H1 (cell line): ENCODE results near the gene FAM9C. TPM values are rescaled to one million over a fixed set of nuclear protein-coding genes. Genes with fewer than 3 reads are reported as not detected.

Source experiments
- CTCF ChIA-PET: fragments of 300-600 bp; sonication (Branson Sonifier 250); formaldehyde crosslinking; loops from one replicate; lab custom pipeline; 2021; ENCODE audit not compliant: partially characterized antibody; lab: Charles Lee
- POLR2A ChIA-PET: fragments of 300-600 bp; sonication (Branson Sonifier 250); formaldehyde crosslinking; loops from one replicate; lab custom pipeline; 2021; ENCODE audit warnings: inconsistent platforms; ENCODE audit not compliant: partially characterized antibody; lab: Charles Lee
- DNase-seq, 2 experiments: peaks; one replicate each; pipeline versions ENCODE4 v3.0.0 to v3.0.0-alpha.2; 2010 to 2022; ENCODE audit warnings: low spot score in 2 of 2, low read depth in 1 of 2, mixed read lengths in 1 of 2
- FAIRE-seq: peaks from 2 replicates; lab custom pipeline; 2011; peaks lifted over from hg19 to GRCh38; lab: Jason Lieb, UNC
- H2AFZ ChIP-seq: 2 replicates; pipeline ENCODE4 v1.8.1; 2012; ENCODE audit warnings: low read length, inconsistent platforms
- H2AK5ac ChIP-seq: 2 replicates; pipeline ENCODE4 v1.6.1; 2013; ENCODE audit warnings: low read depth, low read length
- H2BK120ac ChIP-seq: replicated peaks from 2 replicates; pipeline ENCODE3; 2013; ENCODE audit warnings: low read depth, low read length, inconsistent platforms
- H2BK12ac ChIP-seq: 2 replicates; pipeline ENCODE4 v1.6.1; 2013; ENCODE audit warnings: low read depth, low read length
- H2BK15ac ChIP-seq: 2 replicates; pipeline ENCODE4 v1.6.1; 2013; ENCODE audit warnings: low read length
- H2BK20ac ChIP-seq: 2 replicates; pipeline ENCODE4 v1.6.1; 2013; ENCODE audit warnings: low read length
- H2BK5ac ChIP-seq: 2 replicates; pipeline ENCODE4 v1.6.1; 2013; ENCODE audit warnings: low read depth, low read length
- H3K14ac ChIP-seq: 2 replicates; pipeline ENCODE4 v1.6.1; 2013; ENCODE audit warnings: inconsistent platforms; ENCODE audit not compliant: insufficient read length
- H3K18ac ChIP-seq: 2 replicates; pipeline ENCODE4 v1.6.1; 2013; ENCODE audit warnings: low read length; ENCODE audit errors: extremely low read depth
- H3K23ac ChIP-seq: 2 replicates; pipeline ENCODE4 v1.6.1; 2013; ENCODE audit warnings: inconsistent platforms; ENCODE audit not compliant: insufficient read length
- H3K23me2 ChIP-seq: 2 replicates; pipeline ENCODE4 v1.6.1; 2013; ENCODE audit warnings: low read depth, low read length
- H3K27ac ChIP-seq: 2 replicates; pipeline ENCODE4 v1.6.1; 2011; ENCODE audit warnings: low read depth, low read length, inconsistent platforms
- H3K27me3 ChIP-seq, 4 experiments: replicated peaks in 1 of 4; 1 replicate in 1 of 4; 2 replicates in 3 of 4; pipeline versions ENCODE4 v1.6.1 to v1.8.1; 2011 to 2013; ENCODE audit warnings: low read length in 3 of 4, mild to moderate bottlenecking in 3 of 4, inconsistent platforms in 2 of 4, mixed read lengths in 2 of 4, moderate library complexity in 1 of 4; ENCODE audit not compliant: control insufficient read depth in 3 of 4, insufficient read depth in 3 of 4; ENCODE audit errors: extremely low read depth in 1 of 4
- H3K36me3 ChIP-seq, 4 experiments: 2 replicates each; pipeline versions ENCODE4 v1.6.1 to v1.8.1; 2011 to 2013; ENCODE audit warnings: mild to moderate bottlenecking in 4 of 4, low read length in 3 of 4, moderate library complexity in 2 of 4, control low read depth in 1 of 4, inconsistent platforms in 1 of 4; ENCODE audit not compliant: insufficient read depth in 4 of 4, control insufficient read depth in 2 of 4
- H3K4ac ChIP-seq: replicated peaks from 2 replicates; pipeline ENCODE3; 2013; ENCODE audit warnings: low read length, low read depth, mixed read lengths, inconsistent platforms; ENCODE audit not compliant: insufficient read length
- H3K4me1 ChIP-seq, 4 experiments: replicated peaks in 1 of 4; 1 replicate in 1 of 4; 2 replicates in 3 of 4; pipeline versions ENCODE4 v1.6.1 to v1.8.1; 2011 to 2013; ENCODE audit warnings: low read length in 3 of 4, inconsistent platforms in 2 of 4, mixed read lengths in 1 of 4; ENCODE audit not compliant: insufficient read depth in 4 of 4, control insufficient read depth in 3 of 4
- H3K4me2 ChIP-seq, 2 experiments: 2 replicates each; pipeline versions ENCODE4 v1.6.1 to v1.8.1; 2011 to 2013; ENCODE audit warnings: low read depth in 2 of 2, low read length in 2 of 2, control low read depth in 1 of 2, inconsistent platforms in 1 of 2, mild to moderate bottlenecking in 1 of 2; ENCODE audit not compliant: insufficient read depth in 1 of 2
- H3K4me3 ChIP-seq, 4 experiments: fragments of 200-600, 300-600 bp in 1 of 4; sonication (generic), shearing (Covaris generic), sonication (Bioruptor Twin) in 1 of 4; 2 replicates each; pipeline versions ENCODE4 v1.5.1 to v1.8.1; 2011 to 2016; ENCODE audit warnings: low read length in 4 of 4, low read depth in 3 of 4, control low read depth in 2 of 4, inconsistent platforms in 2 of 4, mild to moderate bottlenecking in 2 of 4, mixed read lengths in 1 of 4, moderate library complexity in 1 of 4; ENCODE audit not compliant: insufficient read depth in 2 of 4; ENCODE audit errors: extremely low read depth in 1 of 4
- H3K56ac ChIP-seq: replicated peaks from 2 replicates; pipeline ENCODE3; 2013; ENCODE audit warnings: low read depth, mild to moderate bottlenecking, mixed read lengths, low read length, inconsistent platforms; ENCODE audit not compliant: insufficient read length
- H3K79me1 ChIP-seq: 2 replicates; pipeline ENCODE4 v1.6.1; 2013; ENCODE audit warnings: low read depth, low read length, control low read depth
- H3K79me2 ChIP-seq, 2 experiments: 2 replicates each; pipeline versions ENCODE4 v1.6.1 to v1.8.1; 2012 to 2013; ENCODE audit warnings: low read length in 2 of 2, mild to moderate bottlenecking in 2 of 2, inconsistent platforms in 1 of 2; ENCODE audit not compliant: insufficient read depth in 2 of 2, control insufficient read depth in 1 of 2
- H3K9ac ChIP-seq, 4 experiments: replicated peaks in 1 of 4; 1 replicate in 1 of 4; 2 replicates in 3 of 4; pipeline versions ENCODE4 v1.6.1 to v1.8.1; 2011 to 2013; ENCODE audit warnings: low read depth in 3 of 4, low read length in 3 of 4, control low read depth in 2 of 4, mild to moderate bottlenecking in 2 of 4, moderate library complexity in 2 of 4, inconsistent platforms in 1 of 4; ENCODE audit errors: extremely low read depth in 1 of 4
- H3K9me3 ChIP-seq, 2 experiments: 2 replicates each; pipeline versions ENCODE4 v1.6.1 to v1.8.1; 2012 to 2013; ENCODE audit warnings: mild to moderate bottlenecking in 2 of 2, moderate library complexity in 2 of 2, control low read depth in 1 of 2, inconsistent platforms in 1 of 2, low read depth in 1 of 2, low read length in 1 of 2, mixed read lengths in 1 of 2; ENCODE audit not compliant: insufficient read depth in 2 of 2
- H4K20me1 ChIP-seq, 2 experiments: replicated peaks in 1 of 2; 2 replicates each; pipeline versions ENCODE3 to v1.8.1; 2011 to 2013; ENCODE audit warnings: inconsistent platforms in 2 of 2, low read length in 2 of 2, mild to moderate bottlenecking in 1 of 2; ENCODE audit not compliant: insufficient read depth in 2 of 2, control insufficient read depth in 1 of 2
- H4K5ac ChIP-seq: 2 replicates; pipeline ENCODE4 v1.6.1; 2013; ENCODE audit warnings: low read length, low read depth, mixed read lengths, inconsistent platforms; ENCODE audit not compliant: insufficient read length
- H4K8ac ChIP-seq: 2 replicates; pipeline ENCODE4 v1.8.0; 2013; ENCODE audit warnings: mild to moderate bottlenecking, moderate library complexity, low read length, inconsistent platforms; ENCODE audit not compliant: insufficient read depth; ENCODE audit errors: extremely low read depth
- H4K91ac ChIP-seq: replicated peaks from 2 replicates; pipeline ENCODE3; 2013; ENCODE audit warnings: low read length, mixed read lengths, inconsistent platforms; ENCODE audit not compliant: insufficient read length
- FOSL1 ChIP-seq: IDR thresholded peaks from 2 replicates; pipeline ENCODE4 v1.6.1; 2011; ENCODE audit warnings: mild to moderate bottlenecking, low read depth, low read length, moderate library complexity; ENCODE audit not compliant: insufficient read depth
- POLR2A ChIP-seq, 2 experiments: IDR thresholded peaks; 1 replicate in 1 of 2; 2 replicates in 1 of 2; pipeline ENCODE4 v1.6.1; 2011; ENCODE audit warnings: low read depth in 2 of 2, low read length in 2 of 2, mild to moderate bottlenecking in 2 of 2; ENCODE audit errors: control extremely low read depth in 1 of 2
- WGBS, 2 experiments: shearing (Covaris generic) in 1 of 2; methylation state at CpG; one replicate each; pipeline versions ENCODE4 v1.1.6 to v1.1.7; 2013 to 2015; ENCODE audit warnings: low lambda C conversion rate in 2 of 2, mixed read lengths in 2 of 2, inconsistent platforms in 1 of 2, low coverage in 1 of 2, missing lambda C conversion rate in 1 of 2; ENCODE audit not compliant: insufficient replicate concordance in 2 of 2, insufficient coverage in 1 of 2, insufficient read length in 1 of 2; ENCODE audit errors: extremely low coverage in 1 of 2, missing lambda C conversion rate in 1 of 2; 5-methylcytosine and 5-hydroxymethylcytosine counted together
- polyA plus RNA-seq, 7 experiments: library from polyadenylated mRNA; depleted of rRNA in 3 of 7; stranded (reverse) in 5 of 7; unstranded in 2 of 7; fragments of >200 nt in 5 of 7; fragments of 200-250 nt in 2 of 7; gene quantifications; 1 replicate in 5 of 7; 2 replicates in 1 of 7; 4 replicates in 1 of 7; pipeline versions ENCODE4 v1.2.1 to v1.2.3, GENCODE V29; 2011 to 2013; ENCODE audit warnings: missing spikeins in 2 of 7, mixed read lengths in 2 of 7
- total RNA-seq: library from RNA; stranded (reverse); fragmentation: NEBNext Ultra II Directional; extraction: Animal tissue kit (Norgen Biotek cat#: 25700); gene quantifications from 2 replicates; pipeline ENCODE4 v1.2.1, GENCODE V29; 2021

Gene FAM9C
- total and polyA plus RNA-seq, 2 of the 8 experiments (the other 6 are each of a cell fraction or from before 2014, with no cell fraction given), result not detected

- H4K8ac ChIP-seq, result no peak overlapping the region
- H3K27me3 ChIP-seq, result no peaks in the 10 kb centered on the region
- H2BK5ac ChIP-seq, result no peak overlapping the region
- no peaks in the 10 kb centered on the region for H4K20me1 ChIP-seq
- H3K18ac ChIP-seq, result no peak overlapping the region
- no peaks in the 10 kb centered on the region for H3K36me3 ChIP-seq
- no peak overlapping the region for H2BK20ac ChIP-seq
- H3K9ac ChIP-seq, result no peak overlapping the region
- H4K5ac ChIP-seq, result no peak overlapping the region
- H3K4me2 ChIP-seq, result no peak overlapping the region
- H3K9me3 ChIP-seq, result peaks cover 0 to 8% of the 10 kb centered on the region in 2 experiments; a peak in 2 of 4 replicates
- H3K27ac ChIP-seq, result no peak overlapping the region
- TF ChIP-seq POLR2A (IDR thresholded peaks at IDR 0.05; ENCODE audit: control extremely low read depth in 1 of 2, low read depth in 2 of 2, low read length in 2 of 2) (no peak), FOSL1 (no peak)
- H3K79me1 ChIP-seq, result no peaks in the 10 kb centered on the region
- no peak overlapping the region for H2BK12ac ChIP-seq
- no peak for FAIRE-seq
- no peaks in the 10 kb centered on the region for H3K4me1 ChIP-seq
- H3K4me3 ChIP-seq, result no peak overlapping the region
- DNase-seq, result no peak
- H3K79me2 ChIP-seq, result no peaks in the 10 kb centered on the region
- H3K23me2 ChIP-seq, result no peaks in the 10 kb centered on the region
- H2BK120ac ChIP-seq, result no peak overlapping the region
- H2BK15ac ChIP-seq, result no peak overlapping the region
- no peak overlapping the region for H4K91ac ChIP-seq
- no peak overlapping the region for H3K14ac ChIP-seq
- POLR2A ChIA-PET, result no interaction called here
- no peak overlapping the region for H2AFZ ChIP-seq
- H3K4ac ChIP-seq, result no peak overlapping the region
- WGBS, 2 experiments, result 95% methylated on average over 3 of the region's 4 CpGs; no CpG with 5 or more reads in 1 of the 2 experiments
- H2AK5ac ChIP-seq, result no peak overlapping the region
- H3K56ac ChIP-seq, result no peak overlapping the region
- H3K23ac ChIP-seq, result no peak overlapping the region
- CTCF ChIA-PET, result no interaction called here
These were observed 22.0 kb upstream of the FAM9C start for GRCh38 chrX:13066391-13066790.
